ENCODE results near the gene TMEM179.

DNA sequence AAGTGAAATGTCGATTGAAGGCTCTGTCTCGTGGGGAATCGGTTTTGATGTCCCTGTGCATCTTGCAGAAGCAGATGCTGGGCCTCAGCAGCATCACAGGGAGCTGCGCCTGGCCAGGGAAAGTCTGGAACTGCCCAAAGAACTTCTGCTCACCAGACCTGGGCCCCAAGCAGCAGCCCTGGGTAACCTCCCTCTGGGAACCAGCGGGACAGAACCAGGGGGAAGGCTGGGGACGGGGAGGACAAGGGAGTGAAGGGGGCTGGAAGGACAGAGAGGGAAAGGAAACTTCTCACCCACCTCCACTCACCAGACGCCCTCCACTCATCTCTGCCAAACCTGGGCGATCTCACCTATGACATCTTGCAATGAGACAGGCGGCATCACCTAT, 51.8 kb downstream of the TMEM179 start:
- TF ChIP-seq, protein P1, sequence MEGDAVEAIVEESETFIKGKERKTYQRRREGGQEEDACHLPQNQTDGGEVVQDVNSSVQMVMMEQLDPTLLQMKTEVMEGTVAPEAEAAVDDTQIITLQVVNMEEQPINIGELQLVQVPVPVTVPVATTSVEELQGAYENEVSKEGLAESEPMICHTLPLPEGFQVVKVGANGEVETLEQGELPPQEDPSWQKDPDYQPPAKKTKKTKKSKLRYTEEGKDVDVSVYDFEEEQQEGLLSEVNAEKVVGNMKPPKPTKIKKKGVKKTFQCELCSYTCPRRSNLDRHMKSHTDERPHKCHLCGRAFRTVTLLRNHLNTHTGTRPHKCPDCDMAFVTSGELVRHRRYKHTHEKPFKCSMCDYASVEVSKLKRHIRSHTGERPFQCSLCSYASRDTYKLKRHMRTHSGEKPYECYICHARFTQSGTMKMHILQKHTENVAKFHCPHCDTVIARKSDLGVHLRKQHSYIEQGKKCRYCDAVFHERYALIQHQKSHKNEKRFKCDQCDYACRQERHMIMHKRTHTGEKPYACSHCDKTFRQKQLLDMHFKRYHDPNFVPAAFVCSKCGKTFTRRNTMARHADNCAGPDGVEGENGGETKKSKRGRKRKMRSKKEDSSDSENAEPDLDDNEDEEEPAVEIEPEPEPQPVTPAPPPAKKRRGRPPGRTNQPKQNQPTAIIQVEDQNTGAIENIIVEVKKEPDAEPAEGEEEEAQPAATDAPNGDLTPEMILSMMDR (optimal IDR thresholded peaks at IDR 0.05 in 1 of 3, IDR thresholded peaks at IDR 0.05 in 1 of 3, conservative IDR thresholded peaks at IDR 0.05 in 1 of 3; ENCODE audit: extremely low read depth in 1 of 3, insufficient read depth in 2 of 3, low read length in 3 of 3), result no peak
- TF ChIP-seq EZH2 (IDR thresholded peaks at IDR 0.05; ENCODE audit: low read length), result no peak
